Heart left ventricle (tissue), 13 donors: ENCODE results near the gene TFAP2B.

Source experiments
- POLR2A ChIP-seq, 2 donors: fragments of 450-650 bp; IDR thresholded peaks; one replicate each; pipeline ENCODE4 v1.6.1; 2017; ENCODE audit warnings: antibody characterized with exemption in 2 of 2, mild to moderate bottlenecking in 2 of 2, moderate library complexity in 2 of 2
- TF ChIP-seq, protein P1 (sequence below), 12 donors: fragments of 200-600 bp; sonication (generic) in 4 of 12; IDR thresholded peaks; one replicate each; pipeline versions ENCODE4 v1.5.0 to v1.8.0; 2018 to 2022; ENCODE audit warnings: antibody characterized with exemption in 12 of 12, mild to moderate bottlenecking in 5 of 12
- donor health status: ischemic (EF 13 %, LVEDD 7.1; RV severe dilation, severe dysfunction).
- donor health status: DM: no; HTN: yes; CAD: no.
- donor health status: DM: no; HTN: no; CAD: no.
- donor health status: ischemic (EF 25% LVEDD 6.9; RV normal size, moderate dysfunction).
- donor health status: ischemic (EF 25% LVEDD 5.7; RV mildly dilated, moderate dysfunction).
- donor health status: ischemic (EF 35%, LVEDD 5.7; RV mildly dilated, moderate dysfunction).
- donor health status: nonischemic (EF 11% LVEDD 7.7; RV severe dilation, severe dysfunction).
- donor health status: DM: yes; HTN: yes; CAD: no.
- donor health status: PGD.
- donor health status: ischemic (EF 29% LVEDD 5.4; RV normal size, mild dysfunction).
- donor health status: nonischemic (EF 23%, LVEDD 6.1; RV moderate dilation, normal function).

DNA sequence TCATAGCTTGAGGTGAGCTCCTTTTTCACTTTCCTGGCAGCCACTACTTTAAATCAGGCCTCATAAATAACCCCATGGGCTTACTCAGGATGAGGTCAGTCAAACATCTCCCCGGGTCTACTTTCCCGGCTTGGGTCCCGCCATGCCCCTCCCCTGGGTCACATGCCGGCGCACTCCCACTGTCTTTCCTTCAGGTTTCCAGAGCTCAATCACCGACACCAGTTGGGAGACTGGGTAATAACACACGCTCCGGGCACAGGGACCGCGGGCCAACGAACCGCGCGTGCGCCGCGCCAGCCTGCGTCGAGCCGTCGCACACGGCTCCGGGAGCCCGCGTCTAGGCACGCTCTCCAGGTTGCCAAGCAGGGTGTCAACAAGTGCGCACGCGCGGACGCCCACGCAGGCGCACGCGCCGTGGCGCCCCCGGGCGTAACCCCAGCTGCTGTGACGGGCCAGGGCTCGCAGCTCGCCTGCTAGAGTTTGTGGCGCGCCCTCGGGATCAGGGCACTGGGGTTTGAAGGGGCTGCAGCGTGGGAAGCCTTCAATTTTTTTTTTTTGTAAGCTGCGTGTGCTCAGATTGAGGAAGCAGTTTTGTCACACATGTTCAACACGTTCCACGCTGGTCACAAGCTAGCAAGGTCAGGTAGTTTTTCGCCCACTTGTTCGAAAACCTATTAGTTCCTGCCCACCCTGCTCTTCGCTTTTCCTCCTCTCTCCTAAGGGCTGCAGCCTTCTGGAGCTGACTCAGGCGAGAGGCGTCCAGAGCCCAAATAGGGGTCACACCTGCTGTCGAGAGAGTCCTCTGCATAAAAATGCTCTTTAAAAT lies 31.8 kb downstream of the TFAP2B start:
- TF ChIP-seq POLR2A (IDR thresholded peaks at IDR 0.05): no peak
- TF ChIP-seq, protein P1, sequence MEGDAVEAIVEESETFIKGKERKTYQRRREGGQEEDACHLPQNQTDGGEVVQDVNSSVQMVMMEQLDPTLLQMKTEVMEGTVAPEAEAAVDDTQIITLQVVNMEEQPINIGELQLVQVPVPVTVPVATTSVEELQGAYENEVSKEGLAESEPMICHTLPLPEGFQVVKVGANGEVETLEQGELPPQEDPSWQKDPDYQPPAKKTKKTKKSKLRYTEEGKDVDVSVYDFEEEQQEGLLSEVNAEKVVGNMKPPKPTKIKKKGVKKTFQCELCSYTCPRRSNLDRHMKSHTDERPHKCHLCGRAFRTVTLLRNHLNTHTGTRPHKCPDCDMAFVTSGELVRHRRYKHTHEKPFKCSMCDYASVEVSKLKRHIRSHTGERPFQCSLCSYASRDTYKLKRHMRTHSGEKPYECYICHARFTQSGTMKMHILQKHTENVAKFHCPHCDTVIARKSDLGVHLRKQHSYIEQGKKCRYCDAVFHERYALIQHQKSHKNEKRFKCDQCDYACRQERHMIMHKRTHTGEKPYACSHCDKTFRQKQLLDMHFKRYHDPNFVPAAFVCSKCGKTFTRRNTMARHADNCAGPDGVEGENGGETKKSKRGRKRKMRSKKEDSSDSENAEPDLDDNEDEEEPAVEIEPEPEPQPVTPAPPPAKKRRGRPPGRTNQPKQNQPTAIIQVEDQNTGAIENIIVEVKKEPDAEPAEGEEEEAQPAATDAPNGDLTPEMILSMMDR (IDR thresholded peaks at IDR 0.05): no peak
